WTC11 (cell line): ENCODE data around the gene NPAS3. TPM values are rescaled to one million over a fixed set of nuclear protein-coding genes. Genes with fewer than 3 reads are reported as not detected.

Source experiments
- ATAC-seq: fragments of 200-7000 bp; cut with Tn5 transposase; 2 replicates; pipeline ENCODE4 v1.10.0; 2021; ENCODE audit warnings: mild to moderate bottlenecking, moderate library complexity
- CTCF ChIA-PET: fragments of 300-600 bp; sonication (Branson Sonifier 250); formaldehyde crosslinking; loops from one replicate; lab custom pipeline; 2021; ENCODE audit warnings: antibody characterized with exemption; lab: Charles Lee
- POLR2A ChIA-PET: fragments of 350-600 bp; sonication (Branson Sonifier 250); formaldehyde crosslinking; loops from one replicate; lab custom pipeline; 2021; ENCODE audit warnings: antibody characterized with exemption; lab: Charles Lee
- DNase-seq: peaks from one replicate; pipeline ENCODE4 v3.0.0; 2021; ENCODE audit warnings: low spot score
- H3K27ac Mint-ChIP-seq: 2 replicates; pipeline ENCODE4 v1.8.0; 2021; ENCODE audit warnings: mixed read lengths
- H3K27me3 Mint-ChIP-seq: 2 replicates; pipeline ENCODE4 v1.8.0; 2021; ENCODE audit warnings: low read depth, mild to moderate bottlenecking, moderate library complexity, mixed read lengths
- H3K36me3 Mint-ChIP-seq: 2 replicates; pipeline ENCODE4 v1.8.0; 2021; ENCODE audit warnings: mixed read lengths
- H3K4me1 Mint-ChIP-seq: 2 replicates; pipeline ENCODE4 v1.8.0; 2022; ENCODE audit warnings: mixed read lengths
- H3K4me3 Mint-ChIP-seq: 2 replicates; pipeline ENCODE4 v1.8.0; 2021; ENCODE audit warnings: mild to moderate bottlenecking, moderate library complexity, mixed read lengths
- H3K9me3 Mint-ChIP-seq: 2 replicates; pipeline ENCODE4 v1.8.0; 2021; ENCODE audit warnings: mixed read lengths
- ATF3 ChIP-seq: sonication (generic); formaldehyde crosslinking; conservative IDR thresholded peaks from 2 replicates; pipeline ENCODE4 v1.8.1; 2022; ENCODE audit warnings: mild to moderate bottlenecking, missing genetic modification reagents
- ATF6 ChIP-seq: sonication (generic); formaldehyde crosslinking; IDR thresholded peaks from 2 replicates; pipeline ENCODE4 v1.8.1; 2023; ENCODE audit warnings: mild to moderate bottlenecking, missing genetic modification reagents
- CTCF ChIP-seq: fragments of 200-600 bp; IDR thresholded peaks from 2 replicates; pipeline ENCODE4 v1.8.0; 2022; ENCODE audit warnings: antibody characterized with exemption
- EMX1 ChIP-seq: fragments of 250-450 bp; sonication (Bioruptor Pico); IDR thresholded peaks from 2 replicates; pipeline ENCODE4 v1.8.0; 2021; ENCODE audit warnings: mild to moderate bottlenecking
- ETV6 ChIP-seq: sonication (generic); formaldehyde crosslinking; IDR thresholded peaks from 2 replicates; pipeline ENCODE4 v1.8.1; 2022; ENCODE audit warnings: mild to moderate bottlenecking, missing genetic modification reagents
- FOXP4 ChIP-seq: sonication (generic); formaldehyde crosslinking; IDR thresholded peaks from 2 replicates; pipeline ENCODE4 v1.8.0; 2022; ENCODE audit warnings: mild to moderate bottlenecking, missing genetic modification reagents
- GABPB1 ChIP-seq: sonication (generic); formaldehyde crosslinking; IDR thresholded peaks from 2 replicates; pipeline ENCODE4 v1.8.1; 2023; ENCODE audit warnings: mild to moderate bottlenecking, missing genetic modification reagents
- GRHL2 ChIP-seq: fragments of 250-450 bp; sonication (Bioruptor Pico); IDR thresholded peaks from 2 replicates; pipeline ENCODE4 v1.8.0; 2022; ENCODE audit warnings: mild to moderate bottlenecking, moderate library complexity; ENCODE audit not compliant: insufficient replicate concordance, severe bottlenecking
- JAZF1 ChIP-seq: fragments of 250-450 bp; sonication (Bioruptor Pico); IDR thresholded peaks from 2 replicates; pipeline ENCODE4 v1.9.0; 2021; ENCODE audit warnings: moderate library complexity, mild to moderate bottlenecking, inconsistent platforms
- NFYB ChIP-seq: sonication (generic); formaldehyde crosslinking; conservative IDR thresholded peaks from 2 replicates; pipeline ENCODE4 v1.8.0; 2022; ENCODE audit warnings: low read depth, missing genetic modification reagents
- NR3C1 ChIP-seq: sonication (generic); formaldehyde crosslinking; conservative IDR thresholded peaks from 2 replicates; pipeline ENCODE4 v1.8.1; 2023; ENCODE audit warnings: low read depth, mild to moderate bottlenecking, missing genetic modification reagents
- SMAD4 ChIP-seq: sonication (generic); formaldehyde crosslinking; IDR thresholded peaks from 2 replicates; pipeline ENCODE4 v1.8.0; 2022; ENCODE audit warnings: mild to moderate bottlenecking, missing genetic modification reagents
- SOX15 ChIP-seq: fragments of 250-450 bp; sonication (Bioruptor Pico); IDR thresholded peaks from 2 replicates; pipeline ENCODE4 v1.9.0; 2021; ENCODE audit warnings: mild to moderate bottlenecking
- TCF7 ChIP-seq: sonication (generic); formaldehyde crosslinking; IDR thresholded peaks from 2 replicates; pipeline ENCODE4 v1.8.0; 2022; ENCODE audit warnings: mild to moderate bottlenecking, low read depth, missing genetic modification reagents, moderate library complexity
- TEAD4 ChIP-seq: sonication (generic); formaldehyde crosslinking; IDR thresholded peaks from 2 replicates; pipeline ENCODE4 v1.8.0; 2022; ENCODE audit warnings: mild to moderate bottlenecking, missing genetic modification reagents
- ZBTB21 ChIP-seq: sonication (generic); formaldehyde crosslinking; IDR thresholded peaks from 2 replicates; pipeline ENCODE4 v1.8.1; 2023; ENCODE audit warnings: mild to moderate bottlenecking, missing genetic modification reagents, borderline replicate concordance
- ZMAT4 ChIP-seq: fragments of 250-450 bp; sonication (Bioruptor Pico); IDR thresholded peaks from 2 replicates; pipeline ENCODE4 v1.9.0; 2021; ENCODE audit warnings: mild to moderate bottlenecking
- ZNF121 ChIP-seq: sonication (generic); formaldehyde crosslinking; IDR thresholded peaks from 2 replicates; pipeline ENCODE4 v1.8.0; 2023; ENCODE audit warnings: missing genetic modification reagents
- ZNF281 ChIP-seq: sonication (generic); formaldehyde crosslinking; IDR thresholded peaks from 2 replicates; pipeline ENCODE4 v1.8.0; 2023; ENCODE audit warnings: mild to moderate bottlenecking, missing genetic modification reagents
- ZNF423 ChIP-seq: fragments of 250-450 bp; sonication (Bioruptor Pico); IDR thresholded peaks from 2 replicates; pipeline ENCODE4 v2.1.2; 2022; ENCODE audit warnings: mild to moderate bottlenecking, moderate library complexity
- ZNF532 ChIP-seq: fragments of 250-450 bp; sonication (Bioruptor Pico); IDR thresholded peaks from 2 replicates; pipeline ENCODE4 v1.9.0; 2021; ENCODE audit warnings: mild to moderate bottlenecking, borderline replicate concordance
- ZSCAN18 ChIP-seq: fragments of 250-450 bp; sonication (Bioruptor Pico); IDR thresholded peaks from 2 replicates; pipeline ENCODE4 v2.1.2; 2022; ENCODE audit warnings: mild to moderate bottlenecking, moderate library complexity
- total RNA-seq: library from RNA; stranded (reverse); gene quantifications from 3 replicates; pipeline ENCODE4 v1.2.3, GENCODE V29; 2021

Gene NPAS3
- total RNA-seq, 1 experiment from 2014 or later, result 3.2 TPM

DNA sequence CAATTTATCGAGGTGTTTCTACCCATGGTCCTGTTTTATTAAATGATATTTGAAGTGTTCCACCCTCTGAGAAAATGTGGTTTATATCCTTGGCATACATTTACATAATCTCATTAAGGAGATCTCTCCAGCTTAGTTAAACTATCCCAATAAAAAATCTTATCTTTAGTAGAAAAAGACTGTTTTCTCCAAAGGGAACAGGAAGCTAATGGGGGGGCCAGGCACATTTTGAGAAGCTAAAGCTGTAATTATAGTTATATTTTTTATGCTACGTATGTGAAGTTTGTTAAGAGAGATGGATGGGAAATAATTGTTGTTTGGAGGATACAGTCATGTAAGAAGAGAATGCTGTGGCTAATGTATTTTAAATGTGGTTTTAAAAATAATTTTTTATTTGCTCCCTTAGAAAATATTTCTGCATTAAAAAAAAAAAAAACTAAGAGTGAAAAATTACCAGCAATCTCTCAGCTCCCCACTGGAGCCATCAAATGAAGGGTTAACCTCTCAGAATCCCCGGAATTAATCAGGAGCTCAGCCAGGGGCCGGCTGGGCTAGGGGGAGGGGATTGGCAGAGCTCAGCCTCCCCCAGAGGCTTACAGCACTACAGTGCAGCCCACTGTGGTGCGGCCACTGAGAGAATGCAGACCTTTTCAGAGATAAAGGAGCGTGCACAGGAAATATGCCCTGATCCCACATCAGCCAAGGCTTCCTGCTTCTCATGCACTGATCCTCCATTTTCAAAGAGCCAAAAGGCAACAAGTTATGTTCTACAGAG lies 826.4 kb downstream of the NPAS3 start:
- ChIA-PET POLR2A (interaction anchor here (0.6 to 0.7 kb wide), 2 partner anchors 715 to 1212 kb away, joined by 3 to 4 read pairs; no protein-coding TSS in a partner anchor), CTCF (interaction anchor here (0.6 to 2.0 kb wide), 5 partner anchors 29 to 334 kb away, joined by 3 to 12 read pairs (median 3); no protein-coding TSS in a partner anchor)
- Mint-ChIP-seq H3K4me1 (peaks cover 57% of the 10 kb centered on the region), H3K27me3 (no peaks in the 10 kb centered on the region), H3K36me3 (no peaks in the 10 kb centered on the region), H3K27ac (no peak overlapping the region), H3K9me3 (no peaks in the 10 kb centered on the region), H3K4me3 (peak overlapping the region; percentile 34)
- ATAC-seq (peak; percentile 99), DNase-seq (peak; percentile 65)
- no peak for TF ChIP-seq ZSCAN18 (CRISPR knock-in tag)
- TF ChIP-seq TCF7 (CRISPR knock-in tag), result no peak
- no peak for TF ChIP-seq TEAD4 (CRISPR knock-in tag)
- TF ChIP-seq GABPB1 (CRISPR knock-in tag), result no peak
- TF ChIP-seq EMX1 (CRISPR knock-in tag), result no peak
- no peak for TF ChIP-seq FOXP4 (CRISPR knock-in tag)
- TF ChIP-seq ETV6, result 0 out of 2 replicates have a peak, but pooled peaks have one; percentile 33
- TF ChIP-seq CTCF, result no peak
- no peak for TF ChIP-seq NR3C1 (CRISPR knock-in tag)
- TF ChIP-seq ATF6 (CRISPR knock-in tag), result no peak
- TF ChIP-seq ZMAT4 (CRISPR knock-in tag), result no peak
- TF ChIP-seq JAZF1 (CRISPR knock-in tag), result no peak
- no peak for TF ChIP-seq ZNF532
- TF ChIP-seq SMAD4 (CRISPR knock-in tag), result no peak
- peak; percentile 57; the same call in 1 of the 2 replicates for TF ChIP-seq ZNF281
- no peak for TF ChIP-seq SOX15 (CRISPR knock-in tag)
- TF ChIP-seq GRHL2, result no peak
- TF ChIP-seq ZNF423 (CRISPR knock-in tag), result peak; percentile 79
- no peak for TF ChIP-seq NFYB
- no peak for TF ChIP-seq ATF3
- TF ChIP-seq ZBTB21 (CRISPR knock-in tag), result no peak
- no peak for TF ChIP-seq ZNF121 (CRISPR knock-in tag)
